K562 (cell line): ENCODE results near the gene ANKRD13A. TPM values are rescaled to one million over a fixed set of nuclear protein-coding genes. Genes with fewer than 3 reads are reported as not detected.

Experiments
- ATAC-seq: fragments of 200-7000 bp; cut with Tn5 transposase; 3 replicates; pipeline ENCODE4 v1.9.1; 2020; ENCODE audit warnings: moderate library complexity
- BruUV-seq: library from RNA; stranded (reverse); fragments of 400-500 nt; replicated peaks from 2 replicates; lab custom pipeline; 2021; lab: Mats Ljungman, UMichigan
- CTCF ChIA-PET: fragments of 300-600 bp; formaldehyde crosslinking; extraction: SDS; loops from one replicate; lab custom pipeline; 2021; ENCODE audit warnings: low intra/inter-chr PET ratio; lab: Yijun Ruan, JAX
- POLR2A ChIA-PET: fragments of 300-600, 350-650 bp; sonication (Branson Sonifier 250); formaldehyde crosslinking; extraction: SDS; loops from one replicate; lab custom pipeline; 2021; ENCODE audit warnings: antibody characterized with exemption, inconsistent platforms; lab: Yijun Ruan, JAX
- DNase-seq, 4 experiments: peaks; one replicate each; pipeline versions ENCODE4 v3.0.0 to v3.0.0-alpha.2; 2011 to 2018; ENCODE audit warnings: low spot score in 3 of 4, mixed read lengths in 3 of 4; ENCODE audit errors: extremely low read depth in 1 of 4
- FAIRE-seq: peaks from 2 replicates; lab custom pipeline; 2011; peaks lifted over from hg19 to GRCh38; lab: Jason Lieb, UNC
- H2AFZ ChIP-seq: 2 replicates; pipeline ENCODE4 v1.6.0; 2011; ENCODE audit warnings: low read depth, low read length, control low read depth, inconsistent platforms
- H3K27ac ChIP-seq: fragments of 200-600 bp; 3 replicates; pipeline ENCODE4 v1.8.0; 2011; ENCODE audit warnings: low read depth, mild to moderate bottlenecking, control low read depth, inconsistent platforms, low read length, moderate library complexity, mixed read lengths; ENCODE audit errors: extremely low read depth
- H3K27me3 ChIP-seq, 2 experiments: fragments of 300-600 bp in 1 of 2; 2 replicates in 1 of 2; 3 replicates in 1 of 2; pipeline versions ENCODE4 v1.6.0 to v1.8.0; 2011; ENCODE audit warnings: inconsistent platforms in 2 of 2, low read length in 2 of 2, mild to moderate bottlenecking in 1 of 2, mixed read lengths in 1 of 2, moderate library complexity in 1 of 2; ENCODE audit not compliant: control insufficient read depth in 2 of 2, insufficient read depth in 2 of 2
- H3K36me3 ChIP-seq: fragments of 300-600 bp; 3 replicates; pipeline ENCODE4 v1.8.0; 2011; ENCODE audit warnings: mild to moderate bottlenecking, low read length, inconsistent platforms; ENCODE audit not compliant: control insufficient read depth, insufficient read depth
- H3K4me1 ChIP-seq, 2 experiments: fragments of 200-600 bp in 1 of 2; replicated peaks in 1 of 2; 2 replicates in 1 of 2; 3 replicates in 1 of 2; pipeline versions ENCODE4 v1.5.1 to v1.8.0; 2011; ENCODE audit warnings: inconsistent platforms in 2 of 2, low read length in 2 of 2, mild to moderate bottlenecking in 1 of 2, mixed read lengths in 1 of 2, moderate library complexity in 1 of 2; ENCODE audit not compliant: control insufficient read depth in 2 of 2, insufficient read depth in 2 of 2
- H3K4me2 ChIP-seq: 2 replicates; pipeline ENCODE4 v1.6.1; 2011; ENCODE audit warnings: low read length, control low read depth, inconsistent platforms, mixed read lengths; ENCODE audit not compliant: insufficient read depth
- H3K4me3 ChIP-seq: fragments of 200-600 bp; sonication (generic), shearing (Covaris generic); 2 replicates; pipeline ENCODE4 v1.5.1; 2016; ENCODE audit warnings: control low read depth, inconsistent platforms
- H3K79me2 ChIP-seq: fragments of 200-600 bp; 3 replicates; pipeline ENCODE4 v1.8.0; 2011; ENCODE audit warnings: low read length, inconsistent platforms; ENCODE audit not compliant: control insufficient read depth, insufficient read depth
- H3K9ac ChIP-seq, 2 experiments: 2 replicates each; pipeline versions ENCODE4 v1.6.0 to v1.6.1; 2011; ENCODE audit warnings: low read depth in 2 of 2, low read length in 2 of 2, control low read depth in 1 of 2, inconsistent platforms in 1 of 2, mild to moderate bottlenecking in 1 of 2, mixed read lengths in 1 of 2; ENCODE audit not compliant: insufficient read depth in 1 of 2
- H3K9me1 ChIP-seq: one replicate; pipeline ENCODE4 v1.6.0; 2011; ENCODE audit warnings: inconsistent platforms, mild to moderate bottlenecking, low read length, moderate library complexity; ENCODE audit not compliant: control insufficient read depth, insufficient read depth
- H3K9me3 ChIP-seq: replicated peaks from 2 replicates; pipeline ENCODE4 v1.5.1; 2011; ENCODE audit warnings: low read depth, low read length, inconsistent platforms; ENCODE audit not compliant: control insufficient read depth, insufficient read depth
- H4K20me1 ChIP-seq: replicated peaks from 2 replicates; pipeline ENCODE4 v1.6.1; 2011; ENCODE audit warnings: low read length, inconsistent platforms, mixed read lengths; ENCODE audit not compliant: control insufficient read depth, insufficient read depth
- ARHGAP35 ChIP-seq: fragments of 450-650 bp; IDR thresholded peaks from 2 replicates; pipeline ENCODE4 v1.6.1; 2018; ENCODE audit not compliant: partially characterized antibody
- ATF4 ChIP-seq: fragments of 450-650 bp; formaldehyde crosslinking; IDR thresholded peaks from 2 replicates; pipeline ENCODE4 v1.4.0; 2022; ENCODE audit warnings: mild to moderate bottlenecking, moderate library complexity
- KDM4B ChIP-seq, 2 experiments: fragments of 450-650 bp in 1 of 2; sonication (generic) in 1 of 2; IDR thresholded peaks; 2 replicates each; pipeline ENCODE4 v1.6.1; 2016 to 2017; ENCODE audit warnings: borderline replicate concordance in 2 of 2, antibody characterized with exemption in 1 of 2, low read depth in 1 of 2, mild to moderate bottlenecking in 1 of 2
- MECOM ChIP-seq: fragments of 250-450 bp; sonication (Bioruptor Pico); IDR thresholded peaks from 2 replicates; pipeline ENCODE4 v1.8.0; 2022; ENCODE audit warnings: inconsistent platforms
- MTA1 ChIP-seq: fragments of 450-650 bp; IDR thresholded peaks from 2 replicates; pipeline ENCODE4 v1.6.1; 2017; ENCODE audit warnings: borderline replicate concordance
- NEUROD1 ChIP-seq: fragments of 150-350 bp; IDR thresholded peaks from 2 replicates; pipeline ENCODE4 v1.6.1; 2014; ENCODE audit warnings: borderline replicate concordance, low read length, low read depth; ENCODE audit not compliant: partially characterized antibody
- SRSF3 ChIP-seq: fragments of 200-400 bp; formaldehyde crosslinking; IDR thresholded peaks from 2 replicates; pipeline ENCODE4 v1.6.1; 2016; ENCODE audit warnings: mild to moderate bottlenecking, low read length, moderate library complexity; ENCODE audit not compliant: insufficient read depth
- TFE3 ChIP-seq: fragments of 450-650 bp; formaldehyde crosslinking; IDR thresholded peaks from 2 replicates; pipeline ENCODE4 v1.4.0; 2020; ENCODE audit warnings: mild to moderate bottlenecking, mixed read lengths
- U2AF2 ChIP-seq: fragments of 200-400 bp; formaldehyde crosslinking; optimal IDR thresholded peaks from 2 replicates; pipeline ENCODE3; 2017; ENCODE audit warnings: low read depth, mild to moderate bottlenecking, low read length
- ZNF280A ChIP-seq: fragments of 450-650 bp; IDR thresholded peaks from 2 replicates; pipeline ENCODE4 v1.6.1; 2018; ENCODE audit warnings: mild to moderate bottlenecking, low read depth; ENCODE audit not compliant: partially characterized antibody
- ZNF384 ChIP-seq: IDR thresholded peaks from 2 replicates; pipeline ENCODE4 v1.6.1; 2012; ENCODE audit warnings: low read depth, low read length, improper control_type of control experiment
- ZNF592 ChIP-seq: fragments of 450-650 bp; IDR thresholded peaks from 2 replicates; pipeline ENCODE4 v1.6.1; 2017; ENCODE audit warnings: antibody characterized with exemption, mild to moderate bottlenecking
- WGBS: fragments of 100-300 bp; shearing (Covaris generic); methylation state at CpG from one replicate; pipeline ENCODE4 v1.1.6; 2016; ENCODE audit warnings: low coverage, mixed read lengths; ENCODE audit not compliant: insufficient coverage; ENCODE audit errors: missing lambda C conversion rate; 5-methylcytosine and 5-hydroxymethylcytosine counted together
- in situ Hi-C: fragments of 300-500 bp; cut with MboI; formaldehyde crosslinking; loops from 4 replicates; pipeline ENCODE4 v1.15.0; 2018; ENCODE audit warnings: inconsistent platforms, mixed read lengths
- intact Hi-C: fragments of 100-400 bp; cut with micrococcal nuclease; formaldehyde crosslinking; loops from 2 replicates; pipeline ENCODE4 v1.14.2; 2022
- polyA plus RNA-seq, 8 experiments: library from polyadenylated mRNA; depleted of rRNA in 4 of 8; stranded (reverse) in 5 of 8; unstranded in 3 of 8; fragments of >200 nt; fragmentation: Nextera tagmentation in 2 of 8; fragmentation: Illumina TruSeq in 1 of 8; extraction: Ambion mirVana in 2 of 8; extraction: Trizol in 1 of 8; gene quantifications; 2 replicates each; pipeline versions ENCODE4 v1.2.1 to v1.2.3, GENCODE V29; 2011 to 2014; ENCODE audit warnings: inconsistent platforms in 1 of 8, missing spikeins in 1 of 8
- total RNA-seq, 7 experiments: library from RNA; depleted of rRNA in 6 of 7; stranded (reverse); fragments of >200 nt in 6 of 7; fragmentation: Illumina TruSeq in 2 of 7; extraction: Trizol in 2 of 7; gene quantifications; 2 replicates each; pipeline versions ENCODE4 v1.2.1 to v1.2.3, GENCODE V29; 2011 to 2021; ENCODE audit warnings: low replicate concordance in 1 of 7

The ANKRD13A gene
- total and polyA plus RNA-seq, 9 of the 15 experiments (the other 6 are each of a cell fraction or from before 2014, with no cell fraction given): 5.0 to 55.0 (median 41.5) TPM

- FAIRE-seq (no peak), ATAC-seq (no peak), DNase-seq (no peak)
- Histone ChIP-seq H3K4me3 (no peak overlapping the region), H2AFZ (no peak overlapping the region), H3K9me3 (no peaks in the 10 kb centered on the region), H4K20me1 (no peaks in the 10 kb centered on the region), H3K4me1 (no peaks in the 10 kb centered on the region), H3K4me2 (no peak overlapping the region), H3K9ac (no peak overlapping the region), H3K9me1 (no peaks in the 10 kb centered on the region), H3K79me2 (no peaks in the 10 kb centered on the region), H3K27ac (no peak overlapping the region), H3K27me3 (no peaks in the 10 kb centered on the region), H3K36me3 (peaks cover 48% of the 10 kb centered on the region; the same call in 2 of the 3 replicates)
- CTCF ChIA-PET: no interaction called here
- intact Hi-C loops: no loop called here
- over 99% methylated on average over 8 of the region's 8 CpGs for WGBS
- POLR2A ChIA-PET: interaction anchor here (1.2 kb wide), 1 partner anchor 8 kb away, joined by 5 read pairs; no protein-coding TSS in a partner anchor
- no TSS peak for BruUV-seq
- in situ Hi-C loops: no loop called here
- TF ChIP-seq ATF4 (CRISPR knock-in tag) (no peak), MTA1 (no peak), MECOM (CRISPR knock-in tag) (no peak), NEUROD1 (no peak), KDM4B (IDR thresholded peaks at IDR 0.05; ENCODE audit: borderline replicate concordance in 2 of 2, low read depth in 1 of 2) (no peak), TFE3 (no peak), ARHGAP35 (no peak), ZNF384 (no peak), ZNF280A (no peak), ZNF592 (no peak), U2AF2 (no peak), SRSF3 (no peak)
Observed at GRCh38 chr12:109959411-109960093, 39.7 kb upstream of the ANKRD13A start.
